Anterior cingulate cortex (tissue), 58 donors: ENCODE results near the gene MCAM.

ENCODE experiments used
- DNase-seq, 58 donors: peaks; one replicate each; lab custom pipeline; 2025; lab: John Stamatoyannopoulos, UW

MCAM gene

GRCh38 chr11:119334174-119334930 is 17.4 kb upstream of the MCAM start, which contains the start of gene RNF26:
TSS of gene RNF26 (plus strand) at chr11:119334527. CDS start at chr11:119335123, 596 bp downstream.
- DNase-seq = peak; percentile 68 to 98 (median 93)

DNA sequence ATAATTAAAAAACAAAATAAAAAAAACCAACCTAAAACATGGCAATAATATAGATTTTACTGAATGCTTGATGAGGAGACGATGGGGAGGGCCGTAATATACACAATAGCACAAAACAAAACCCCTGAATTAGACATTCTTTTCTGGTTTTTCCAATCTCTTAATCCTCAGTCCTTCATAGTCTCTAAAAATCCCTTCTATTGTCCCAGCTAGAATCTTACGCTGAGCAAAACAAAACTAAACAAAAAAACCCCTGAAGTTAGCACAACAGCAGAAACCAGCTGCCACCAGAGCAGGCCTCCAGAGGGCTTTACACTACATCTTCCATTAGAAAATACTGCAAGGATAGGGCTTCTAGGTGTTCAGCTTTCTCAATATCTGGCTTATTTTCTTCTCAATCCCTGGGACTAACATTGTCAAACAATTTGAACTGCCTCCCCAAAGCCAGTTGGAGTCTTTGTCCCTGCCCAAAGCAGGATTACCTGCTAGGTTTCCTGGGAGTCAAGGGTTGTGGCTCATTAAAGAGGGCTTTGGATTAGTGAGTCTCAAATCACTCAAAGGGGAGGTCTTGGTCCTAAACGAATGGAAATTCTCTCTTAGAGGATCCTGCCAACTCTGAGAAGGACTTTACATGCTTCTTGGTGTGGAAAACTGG is 15.3 kb upstream of the MCAM start:
- DNase-seq = no peak

DNA sequence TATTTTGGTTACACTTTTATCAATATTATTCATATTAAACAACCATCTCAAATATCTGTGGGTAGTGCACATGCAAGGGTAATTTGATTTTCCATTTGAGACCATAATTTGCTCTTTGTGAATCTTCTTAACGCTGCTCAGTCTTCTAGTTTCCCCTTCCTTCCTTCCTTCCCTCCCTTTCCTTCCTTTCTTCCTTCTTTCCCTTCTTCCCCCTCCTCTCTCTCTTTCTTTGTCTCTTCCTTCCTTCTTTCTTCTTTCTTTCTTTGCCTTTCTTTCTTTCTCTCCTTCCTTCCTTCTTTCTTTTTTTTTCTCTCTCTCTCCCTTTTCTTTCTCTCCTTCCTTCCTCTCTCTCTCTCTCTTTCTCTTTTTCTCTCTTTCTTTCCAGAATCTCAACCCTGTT is 13.3 kb upstream of the MCAM start:
- DNase-seq = no peak

GRCh38 chr11:119329320-119329719 is 12.4 kb upstream of the MCAM start:
- DNase-seq = no peak

DNA sequence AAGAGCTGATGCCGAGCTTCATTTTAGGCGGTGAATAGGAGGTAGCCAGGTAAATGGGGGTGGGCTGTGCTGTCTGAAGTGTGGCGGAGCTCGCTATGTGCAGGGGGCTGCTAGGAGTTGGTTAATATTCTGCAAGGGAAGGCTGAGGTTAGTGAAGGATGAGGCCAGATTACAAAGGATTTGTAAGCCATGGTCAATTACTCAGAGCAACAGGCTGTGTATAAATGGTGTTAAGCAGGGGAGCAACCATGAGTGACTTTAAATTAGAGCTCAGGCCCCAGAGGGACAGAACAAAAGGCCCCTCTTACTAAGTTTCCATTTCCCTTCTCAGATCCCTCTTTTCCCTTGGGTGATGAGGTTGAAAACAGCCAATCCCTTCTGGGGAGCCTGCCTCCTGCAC is 7.3 kb upstream of the MCAM start:
- no peak for DNase-seq

DNA sequence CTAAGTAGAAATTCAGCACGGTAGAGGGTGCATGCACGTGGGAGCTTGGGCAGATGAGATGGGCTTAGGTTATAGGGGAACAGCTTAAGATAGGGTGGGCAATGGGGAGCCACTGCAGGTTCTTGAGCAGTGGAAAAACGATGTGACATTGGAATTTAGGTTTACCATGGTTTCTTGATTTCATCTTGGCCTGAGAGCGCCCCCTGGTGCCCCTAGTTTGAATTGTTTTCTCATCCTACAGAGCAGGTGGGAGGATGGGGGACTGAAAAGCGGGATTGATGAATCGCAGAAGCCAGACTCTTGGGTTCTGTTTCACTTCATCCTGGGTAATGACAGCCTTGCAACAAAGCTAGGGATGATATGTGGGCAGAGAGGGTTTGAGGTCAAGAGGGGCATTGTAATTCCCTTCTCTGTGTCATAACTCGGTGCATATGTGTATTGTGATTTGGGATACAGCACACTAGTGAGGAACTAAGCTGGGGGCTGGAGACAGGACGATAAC is 6.7 kb upstream of the MCAM start:
- DNase-seq = peak in 42 of 58 donors; percentile 21 to 87 (median 56)

GRCh38 chr11:119322921-119323531 is 6.1 kb upstream of the MCAM start:
- DNase-seq = no peak

DNA sequence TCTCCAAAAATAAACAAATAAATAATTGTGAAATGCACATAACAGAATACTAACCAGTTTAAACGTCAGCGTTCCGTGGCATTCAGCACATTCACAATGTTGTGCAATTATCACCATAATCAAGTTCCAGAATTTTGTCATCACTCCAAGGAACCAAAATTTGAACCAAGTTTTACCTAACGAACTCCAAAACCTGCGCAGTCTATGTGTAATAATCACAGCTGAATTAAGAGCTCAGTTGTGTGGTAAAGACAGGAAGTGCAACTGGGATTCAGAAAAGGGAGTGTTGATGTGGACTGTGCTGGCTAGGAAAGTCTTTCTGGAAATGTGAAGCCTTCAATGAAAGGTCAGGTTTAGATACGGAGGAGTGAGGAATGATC is 5.4 kb upstream of the MCAM start:
- DNase-seq = no peak

GRCh38 chr11:119320776-119321524 is 4.0 kb upstream of the MCAM start:
- peak in 19 of 58 donors; percentile 22 to 72 (median 50) for DNase-seq

DNA sequence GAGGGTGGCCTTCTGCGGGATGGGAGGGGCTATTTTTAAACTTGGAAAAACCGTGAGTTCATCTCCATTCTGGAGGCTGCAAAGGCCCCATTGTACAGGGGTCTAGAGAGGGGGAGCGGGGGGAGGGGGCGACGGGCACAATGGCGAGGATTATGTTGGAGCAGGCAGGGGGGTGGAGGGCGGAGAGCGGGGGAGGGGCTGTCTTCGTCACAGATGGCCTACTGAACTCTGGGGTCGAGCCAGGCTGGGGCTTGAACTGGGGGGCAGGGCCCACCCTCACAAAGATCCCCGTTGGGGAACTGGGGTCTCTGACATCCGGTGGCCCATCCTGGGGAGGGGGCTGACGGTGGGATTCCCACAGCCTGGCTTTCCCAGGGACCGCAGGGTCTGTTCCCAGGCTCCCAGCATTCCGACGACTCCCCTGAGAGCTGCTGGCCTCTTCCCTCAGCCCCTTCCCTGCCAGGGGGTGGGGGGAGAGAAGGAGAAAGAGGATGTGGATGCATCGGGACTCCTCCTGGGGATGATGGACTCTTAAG is 3.4 kb upstream of the MCAM start:
- peak in 39 of 58 donors; percentile 11 to 86 (median 61) for DNase-seq

DNA sequence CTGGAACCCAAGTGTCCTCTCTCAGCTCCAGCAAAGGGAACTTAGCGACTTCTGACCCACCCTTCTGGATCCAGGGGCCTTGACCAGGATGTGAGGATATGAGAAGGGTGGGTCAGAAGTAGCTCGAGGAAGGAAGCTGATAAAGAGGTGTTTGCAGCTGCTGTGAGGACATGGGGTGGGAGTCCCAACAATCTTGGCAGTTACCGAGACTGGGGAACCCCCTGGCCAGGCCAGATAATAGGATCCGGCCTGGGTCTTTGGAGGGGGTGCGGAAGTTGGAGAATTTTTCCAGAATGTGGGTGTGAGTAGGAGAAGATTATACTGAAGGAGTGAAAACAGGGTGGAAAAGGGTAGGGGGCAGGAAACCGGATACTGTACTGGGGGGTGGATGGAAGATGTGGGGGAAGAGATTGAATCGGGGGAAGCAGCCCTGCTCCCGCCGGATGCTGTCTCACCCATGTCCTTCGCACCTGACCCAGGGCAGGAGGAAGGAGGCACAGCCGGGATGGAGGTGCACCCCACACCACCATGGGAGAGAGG is 2.8 kb upstream of the MCAM start:
- DNase-seq = no peak

DNA sequence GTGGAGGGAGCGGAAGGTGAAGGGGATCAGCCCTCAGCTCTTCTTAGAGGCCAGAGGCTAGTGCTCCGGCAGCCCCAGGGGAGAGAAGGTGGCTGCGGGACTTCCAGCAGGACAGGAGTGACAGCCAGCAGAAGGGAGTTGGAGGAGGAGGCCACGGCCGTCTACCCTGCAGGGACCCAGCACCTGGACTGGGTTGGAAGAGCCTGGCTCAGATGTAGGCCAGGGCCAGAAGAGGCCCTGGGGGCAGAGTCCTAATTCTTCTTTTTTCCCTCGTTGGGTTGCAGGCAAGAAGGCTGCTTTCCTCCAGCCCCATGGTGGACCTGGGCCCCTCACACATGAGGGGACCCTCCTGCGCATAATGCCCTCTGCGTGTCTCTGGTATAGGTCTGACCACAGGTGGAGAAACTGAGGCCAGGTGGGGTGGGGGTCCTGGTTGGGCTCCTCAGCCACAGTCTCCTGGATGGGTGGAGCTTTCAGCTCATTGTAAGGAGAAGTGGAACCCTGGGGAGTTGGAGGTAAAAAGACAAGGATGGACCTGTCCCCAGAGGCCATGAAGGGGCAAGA is 2.3 kb upstream of the MCAM start:
- no peak for DNase-seq

GRCh38 chr11:119318240-119319135 is 1.6 kb upstream of the MCAM start:
- DNase-seq = peak in 2 of 58 donors; percentile 39 to 52

- no peak for DNase-seq
Observed at GRCh38 chr11:119317592-119318239, 786 bp upstream of the MCAM start.

DNA sequence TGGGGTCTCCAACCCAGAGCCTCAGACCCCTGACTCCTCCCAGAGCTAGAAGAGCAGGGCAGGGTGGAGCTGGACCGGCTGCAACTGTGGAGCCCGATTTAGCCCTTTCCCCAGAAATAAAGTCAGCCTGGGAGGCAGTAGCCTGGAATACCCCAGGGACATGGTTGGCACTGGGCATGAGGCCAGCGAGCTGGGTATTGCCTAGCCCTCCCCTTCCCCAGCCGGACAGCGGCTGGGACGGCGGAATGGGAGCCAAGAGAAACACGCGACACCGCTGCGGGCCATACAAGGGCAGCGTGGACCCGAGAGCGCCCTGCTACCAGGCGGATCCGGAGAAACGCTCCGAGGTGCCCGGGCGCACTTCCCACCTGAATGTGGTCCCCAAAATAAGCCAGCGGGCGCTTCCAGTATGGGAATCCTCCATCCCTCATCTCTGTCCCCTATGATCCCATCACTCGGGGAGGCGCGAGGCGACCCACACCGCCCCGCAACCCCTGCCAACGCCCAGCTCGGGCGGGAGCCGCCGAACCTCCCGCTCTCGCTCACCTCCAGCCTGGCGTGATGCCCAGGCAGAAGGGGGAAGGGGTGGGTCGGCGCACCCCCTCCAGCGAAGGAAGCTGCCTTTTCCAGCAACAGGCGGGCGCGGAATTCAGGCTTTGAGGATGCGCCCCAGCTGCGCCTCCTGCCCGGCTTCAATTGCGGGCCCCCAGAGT is 758 bp downstream of the MCAM start:
- peak in 47 of 58 donors; percentile 30 to 89 (median 70) for DNase-seq

DNA sequence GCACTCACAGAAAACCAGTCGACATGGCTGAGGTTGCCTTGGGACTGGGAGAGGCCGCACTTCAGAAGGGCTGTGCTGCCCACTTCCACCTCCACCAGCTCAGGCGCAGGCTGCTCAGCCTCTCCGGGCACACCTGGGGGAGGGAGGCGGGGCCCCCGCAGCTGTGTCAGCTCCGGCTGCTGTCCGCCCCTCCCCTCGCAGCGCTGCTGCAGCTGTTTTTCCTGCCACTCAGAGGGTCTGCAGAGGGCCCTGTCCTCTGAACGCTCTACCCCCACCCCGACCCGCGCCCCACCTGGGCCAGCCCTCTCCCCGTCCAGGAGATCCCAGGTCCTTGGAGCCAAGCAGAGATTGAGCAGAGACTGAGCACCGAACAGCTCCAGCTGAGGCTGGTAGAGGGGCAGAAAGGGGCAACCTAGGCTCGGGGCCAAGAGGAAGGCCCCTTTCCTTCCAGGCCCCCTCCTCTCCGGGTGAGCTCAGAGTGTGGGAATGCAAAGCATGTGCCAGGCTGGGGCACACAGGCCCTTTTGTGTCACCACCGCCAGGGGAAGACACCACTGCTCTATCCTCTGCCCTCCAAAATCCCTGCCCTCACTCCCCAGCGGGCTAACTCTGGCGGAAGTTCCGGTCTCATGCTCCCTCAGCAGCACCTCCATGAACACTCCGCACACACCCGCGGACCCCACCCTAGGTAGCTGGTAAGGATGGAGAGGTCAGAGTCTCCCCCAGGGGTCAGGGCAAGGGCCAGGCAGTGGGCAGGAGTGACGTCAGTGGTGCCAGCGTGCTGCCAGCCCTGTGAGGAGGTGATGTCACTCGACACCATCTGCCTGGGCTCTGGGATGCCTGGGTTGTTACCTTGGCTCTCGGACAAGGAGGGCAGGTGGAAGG is 1.6 kb downstream of the MCAM start:
- peak in 32 of 58 donors; percentile 40 to 88 (median 72) for DNase-seq
